Frontal cortex (tissue), 4 donors: ENCODE data around the gene CACNA2D4. TPM values are rescaled to one million over a fixed set of nuclear protein-coding genes. Genes with fewer than 3 reads are reported as not detected.

Experiments
- DNase-seq, 2 donors: peaks; one replicate each; pipeline ENCODE4 v3.0.0; 2012; ENCODE audit warnings: low spot score in 2 of 2
- FAIRE-seq: peaks from 2 replicates; lab custom pipeline; 2012; peaks lifted over from hg19 to GRCh38; lab: Jason Lieb, UNC
- total RNA-seq: library from RNA; depleted of rRNA; stranded (reverse); fragments of >200 nt; gene quantifications from one replicate; pipeline ENCODE4 v1.2.3, GENCODE V29; 2014
- donor health status: control.
- donor health status: control.
- donor health status: control.

Gene CACNA2D4
- total RNA-seq, 1 donor from 2014 or later, result not detected

DNA sequence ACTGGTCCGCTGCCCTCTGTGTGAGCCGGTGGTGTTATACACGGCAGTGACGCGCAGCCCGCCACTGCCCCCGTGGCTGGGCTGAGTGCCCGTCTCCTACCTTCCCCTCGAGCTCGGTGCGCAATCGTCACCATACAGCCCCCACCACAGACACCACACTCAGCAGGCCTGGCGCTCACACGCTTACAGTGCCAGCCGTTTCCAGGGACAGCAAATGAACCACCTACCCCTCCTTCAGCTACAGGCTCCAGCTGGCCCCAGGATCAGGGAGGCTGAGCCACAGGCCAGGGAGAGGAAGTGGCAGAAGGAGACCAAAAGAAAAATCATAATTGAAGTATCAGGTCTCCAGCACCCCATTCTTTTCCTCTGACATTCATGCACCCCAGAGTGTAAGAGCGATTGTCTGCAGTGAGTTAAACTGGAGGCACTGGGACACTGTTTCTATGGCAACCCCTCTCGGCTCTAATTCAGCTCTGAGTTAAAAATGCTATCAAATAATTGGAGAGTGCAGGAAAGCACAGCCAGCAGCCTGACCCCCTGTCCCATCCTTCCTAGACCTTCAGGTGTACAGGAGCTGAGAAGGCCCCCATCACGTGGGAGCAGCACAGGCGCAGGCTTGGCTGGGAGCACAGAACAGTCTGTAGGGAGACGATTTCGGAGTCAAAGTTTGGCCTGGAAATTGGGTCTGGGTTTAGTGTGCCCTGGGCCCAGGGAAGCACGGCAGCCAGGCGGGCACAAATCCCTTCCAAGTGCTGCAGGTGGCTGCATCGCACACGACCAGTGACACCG is 80.1 kb downstream of the CACNA2D4 start:
- FAIRE-seq (no peak), DNase-seq (no peak)

GRCh38 chr12:1837541-1838204 is 80.8 kb downstream of the CACNA2D4 start:
- FAIRE-seq, result no peak
- DNase-seq, result no peak

DNA sequence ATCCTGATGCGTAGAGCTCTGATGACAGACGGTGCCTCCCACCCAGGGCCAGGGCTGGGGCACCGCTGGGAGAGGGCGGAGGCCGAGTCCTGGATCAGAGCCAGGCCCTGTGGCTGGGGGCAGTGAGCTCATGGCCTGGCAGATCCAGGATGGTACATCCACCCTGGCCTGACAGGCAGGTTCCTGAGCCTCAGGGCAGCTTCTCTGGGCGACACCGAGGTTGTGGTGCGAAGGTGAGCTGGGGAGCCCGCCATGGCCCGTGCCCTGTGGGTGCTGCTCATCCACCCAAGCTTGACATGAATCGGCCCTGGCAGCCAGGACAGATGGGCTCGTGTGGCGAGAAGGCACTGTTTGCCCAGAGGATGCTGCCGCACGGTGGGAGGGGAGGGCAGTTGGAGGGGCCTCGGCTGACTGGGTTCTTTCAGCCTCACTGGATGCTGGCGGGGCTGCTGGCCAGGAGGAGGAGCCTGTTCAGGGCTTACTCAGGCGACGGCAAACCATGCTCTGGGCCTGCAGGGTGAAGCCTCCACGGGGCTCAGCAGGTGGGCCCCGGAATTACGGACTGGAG is 81.5 kb downstream of the CACNA2D4 start:
- DNase-seq (peak; percentile 57 to 63), FAIRE-seq (no peak)

GRCh38 chr12:1836241-1836803 is 82.1 kb downstream of the CACNA2D4 start:
- DNase-seq, result no peak
- FAIRE-seq, result no peak

- DNase-seq, result no peak
- FAIRE-seq, result no peak
These were observed 83.0 kb downstream of the CACNA2D4 start for GRCh38 chr12:1835211-1836131.

GRCh38 chr12:1834186-1834925 is 84.1 kb downstream of the CACNA2D4 start:
- DNase-seq (no peak), FAIRE-seq (no peak)

DNA sequence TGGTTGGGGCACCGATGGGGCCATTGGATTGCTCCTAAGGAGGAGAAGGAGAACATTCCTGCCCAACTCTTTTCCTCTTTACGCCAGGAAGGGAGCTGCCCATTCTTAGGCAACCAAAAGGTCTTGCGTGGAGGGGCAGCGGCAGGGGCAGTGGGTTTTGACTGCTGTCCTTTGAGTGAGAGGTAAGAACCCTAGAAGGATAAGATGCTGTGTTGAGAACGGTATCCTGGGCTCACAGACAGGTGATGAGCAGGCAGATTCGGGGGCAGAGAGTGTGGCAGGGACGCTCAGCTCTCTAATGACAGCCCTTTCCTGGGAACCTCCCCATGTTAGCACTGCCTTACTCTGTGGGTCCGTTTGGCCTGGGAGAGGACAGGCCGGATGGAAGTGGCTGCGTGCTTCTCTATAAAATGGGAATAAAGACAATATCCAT is 84.8 kb downstream of the CACNA2D4 start:
- DNase-seq, result no peak
- no peak for FAIRE-seq

GRCh38 chr12:1832801-1833595 is 85.5 kb downstream of the CACNA2D4 start:
- FAIRE-seq, result no peak
- no peak for DNase-seq

DNA sequence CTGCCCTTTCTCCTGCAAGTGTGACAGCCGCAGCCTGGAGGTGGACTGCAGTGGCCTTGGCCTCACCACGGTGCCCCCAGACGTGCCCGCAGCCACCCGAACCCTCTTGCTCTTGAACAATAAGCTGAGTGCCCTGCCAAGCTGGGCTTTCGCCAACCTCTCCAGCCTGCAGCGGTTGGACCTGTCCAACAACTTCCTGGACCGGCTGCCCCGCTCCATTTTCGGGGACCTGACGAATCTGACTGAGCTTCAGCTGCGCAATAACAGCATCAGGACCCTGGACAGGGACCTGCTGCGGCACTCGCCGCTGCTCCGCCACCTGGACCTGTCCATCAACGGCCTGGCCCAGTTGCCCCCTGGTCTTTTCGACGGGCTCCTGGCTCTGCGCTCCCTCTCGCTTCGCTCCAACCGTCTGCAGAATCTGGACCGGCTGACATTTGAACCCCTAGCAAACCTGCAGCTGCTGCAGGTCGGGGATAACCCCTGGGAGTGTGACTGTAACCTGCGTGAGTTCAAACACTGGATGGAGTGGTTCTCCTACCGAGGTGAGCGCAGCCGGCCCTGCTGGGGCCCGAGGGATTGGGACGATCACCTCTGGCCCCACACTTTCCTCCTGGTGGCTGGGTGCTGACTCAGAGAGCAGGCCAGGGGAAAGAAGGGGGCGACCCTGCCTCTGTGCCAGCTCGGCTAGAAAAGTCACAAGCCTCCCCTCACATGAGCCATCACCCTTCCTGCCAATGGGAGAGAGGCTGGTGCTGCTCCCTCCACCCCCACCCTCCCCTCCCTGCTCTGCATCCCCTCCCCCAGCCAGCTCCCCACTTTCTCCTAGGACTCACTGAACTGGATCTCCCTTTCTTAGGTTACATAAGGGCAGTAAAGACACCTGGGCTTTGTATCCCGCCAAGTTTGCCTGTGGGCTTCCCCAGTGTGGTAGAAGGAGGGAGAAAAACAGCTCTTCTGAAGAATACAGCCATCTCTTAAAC is 87.2 kb downstream of the CACNA2D4 start:
- no peak for FAIRE-seq
- peak in 1 of 2 donors; percentile 41 for DNase-seq

- FAIRE-seq (no peak), DNase-seq (no peak)
These were observed 88.0 kb downstream of the CACNA2D4 start for GRCh38 chr12:1830401-1830845.

DNA sequence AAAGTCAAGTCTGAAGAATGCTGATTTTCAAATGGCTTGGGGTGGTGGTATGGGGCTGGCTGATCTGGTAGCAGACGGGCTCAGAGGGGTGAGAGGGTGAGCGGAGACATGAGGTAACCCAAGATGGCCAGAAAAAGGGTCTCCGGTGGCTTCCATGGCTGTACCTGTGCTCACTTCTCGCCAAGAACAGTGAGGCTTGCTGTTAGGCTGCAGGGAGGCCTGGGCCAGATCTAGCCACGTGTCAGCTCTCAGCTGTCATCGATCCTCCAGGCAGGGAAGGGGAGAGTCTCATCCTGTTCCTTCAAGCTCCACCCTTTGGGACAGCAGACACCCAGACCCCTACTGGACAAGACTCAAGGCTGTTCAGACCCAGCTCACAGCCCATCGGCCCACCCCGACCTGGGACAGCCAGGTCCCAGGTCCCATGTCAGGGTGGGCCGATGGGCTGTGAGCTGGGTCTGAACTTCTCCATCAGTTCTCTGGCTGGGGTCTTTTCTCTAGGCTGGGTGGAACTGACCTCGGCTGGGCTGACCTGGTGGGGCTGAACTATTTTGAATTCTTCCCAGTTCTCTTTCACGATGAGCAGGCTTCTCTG is 89.0 kb downstream of the CACNA2D4 start:
- FAIRE-seq, result no peak
- no peak for DNase-seq

DNA sequence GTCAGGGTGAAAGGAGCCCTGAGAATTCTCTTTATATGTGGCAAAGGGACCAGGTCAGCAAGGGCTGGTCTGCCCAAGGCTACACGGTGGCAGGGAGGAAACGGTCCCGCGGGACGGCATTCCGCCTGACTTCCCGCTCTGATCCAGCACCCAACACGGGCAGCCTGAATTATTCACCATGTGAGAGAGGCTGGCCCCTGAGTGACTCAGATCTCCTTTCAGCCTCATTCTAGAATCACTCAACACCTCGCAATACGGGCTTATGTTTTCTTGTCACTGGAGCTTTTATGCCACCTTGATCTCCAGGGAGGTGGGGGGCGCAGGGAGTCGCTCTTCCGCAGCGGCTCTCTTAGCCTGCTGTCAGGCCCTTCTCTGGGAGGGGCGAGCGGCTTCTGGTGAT is 89.6 kb downstream of the CACNA2D4 start:
- no peak for DNase-seq
- FAIRE-seq, result no peak

- FAIRE-seq (no peak), DNase-seq (no peak)
These were observed 90.3 kb downstream of the CACNA2D4 start for GRCh38 chr12:1827826-1828805.

DNA sequence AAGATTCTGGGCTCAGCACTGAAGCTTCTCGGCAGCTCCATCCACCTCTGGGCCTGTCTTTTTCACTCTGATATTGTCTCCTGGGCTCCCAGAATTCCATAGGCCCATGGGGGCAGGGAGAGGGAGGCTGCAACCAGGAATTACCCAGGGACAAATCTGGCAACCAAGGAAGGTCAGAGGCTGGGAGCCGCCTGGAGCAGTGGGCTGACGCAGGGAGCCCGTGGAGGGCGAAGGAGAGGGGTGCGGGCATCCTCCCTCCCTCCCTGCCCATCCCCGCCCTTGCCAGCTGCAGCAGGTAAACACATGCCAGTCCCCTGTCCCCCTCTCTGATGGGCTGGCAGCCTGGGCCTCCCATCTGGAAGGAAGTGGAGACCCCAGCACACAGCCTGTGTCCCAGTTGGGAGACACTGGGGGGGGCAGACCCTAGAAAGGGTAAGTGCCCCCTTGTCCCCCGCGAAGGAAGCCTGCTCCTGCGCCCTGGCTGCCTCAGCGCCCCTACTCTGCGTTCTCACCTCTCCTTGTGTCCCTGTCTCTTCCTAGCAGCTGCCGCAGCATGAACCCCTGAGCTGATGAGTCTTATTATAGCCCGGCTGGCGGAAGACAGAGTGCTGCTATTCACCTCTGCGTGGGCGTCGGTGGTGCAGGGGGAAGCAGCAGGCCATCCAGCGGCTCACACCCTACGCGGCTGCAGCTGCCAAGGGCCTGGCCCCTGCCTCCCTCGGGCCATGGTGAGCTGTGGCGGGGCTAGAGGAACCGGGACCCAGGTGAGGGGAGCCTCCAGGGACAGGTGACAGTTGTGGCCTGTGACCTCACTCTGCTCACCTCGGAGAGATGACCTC is 91.4 kb downstream of the CACNA2D4 start:
- FAIRE-seq (no peak), DNase-seq (no peak)

- FAIRE-seq, result no peak
- DNase-seq, result no peak
These were observed 92.1 kb downstream of the CACNA2D4 start for GRCh38 chr12:1826401-1826800.
